ENCODE measurements around the gene GOLM1. TPM values are rescaled to one million over a fixed set of nuclear protein-coding genes. Genes with fewer than 3 reads are reported as not detected.

Gene GOLM1
- total RNA-seq, 4 donors from 2014 or later, result 7.7 to 19.2 (median 10.2) TPM

GRCh38 chr9:85995599-85995998, 103.8 kb downstream of the GOLM1 start:
- no peak for TF ChIP-seq CTCF (IDR thresholded peaks at IDR 0.05; ENCODE audit: low read depth)

GRCh38 chr9:85995097-85995496, 104.3 kb downstream of the GOLM1 start:
- TF ChIP-seq CTCF (IDR thresholded peaks at IDR 0.05; ENCODE audit: low read depth), result no peak

DNA sequence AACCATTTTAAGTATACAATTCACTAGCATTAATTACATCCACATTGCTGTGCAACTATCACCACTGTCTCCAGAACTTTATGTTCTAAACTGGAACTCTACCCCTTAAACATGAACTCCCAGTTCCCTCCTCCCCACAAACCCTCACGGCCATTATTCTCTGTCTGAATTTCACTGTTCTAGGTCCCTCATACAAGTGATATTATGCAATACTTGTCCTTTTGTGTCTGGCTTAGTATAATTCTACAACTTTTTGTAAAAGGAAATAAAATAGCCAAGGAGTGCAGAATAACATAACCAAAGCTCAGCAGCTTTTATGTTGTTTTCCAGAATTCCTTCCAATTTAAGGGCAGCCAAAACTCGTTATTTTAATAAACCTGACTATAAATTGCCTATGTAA, 105.2 kb downstream of the GOLM1 start:
- no peak for TF ChIP-seq CTCF (IDR thresholded peaks at IDR 0.05; ENCODE audit: low read depth)

- TF ChIP-seq CTCF (IDR thresholded peaks at IDR 0.05; ENCODE audit: low read depth), result no peak
Observed at GRCh38 chr9:85987236-85987635, 112.1 kb downstream of the GOLM1 start.

DNA sequence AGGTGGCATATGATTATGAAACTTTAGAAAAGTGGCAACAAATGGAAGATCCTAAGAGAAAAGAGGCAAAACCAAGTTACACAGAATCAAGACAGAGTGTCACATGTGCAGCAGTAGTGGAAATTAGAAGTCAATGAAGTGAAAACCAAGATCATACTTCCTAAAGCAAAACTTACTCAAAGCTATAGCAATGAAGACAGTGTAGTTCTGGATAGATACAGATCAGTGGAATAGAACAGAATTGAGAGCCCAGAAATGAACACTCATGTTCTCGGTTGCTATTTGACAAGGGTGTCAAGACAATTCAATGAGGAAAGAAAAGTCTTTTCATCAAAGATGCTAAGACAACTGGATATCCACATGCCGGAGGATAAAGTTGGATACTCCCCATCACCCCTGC, 114.9 kb downstream of the GOLM1 start:
- no peak for TF ChIP-seq CTCF (IDR thresholded peaks at IDR 0.05; ENCODE audit: low read depth)

GRCh38 chr9:85981369-85981768, 118.0 kb downstream of the GOLM1 start:
- no peak for TF ChIP-seq CTCF (IDR thresholded peaks at IDR 0.05; ENCODE audit: low read depth)

DNA sequence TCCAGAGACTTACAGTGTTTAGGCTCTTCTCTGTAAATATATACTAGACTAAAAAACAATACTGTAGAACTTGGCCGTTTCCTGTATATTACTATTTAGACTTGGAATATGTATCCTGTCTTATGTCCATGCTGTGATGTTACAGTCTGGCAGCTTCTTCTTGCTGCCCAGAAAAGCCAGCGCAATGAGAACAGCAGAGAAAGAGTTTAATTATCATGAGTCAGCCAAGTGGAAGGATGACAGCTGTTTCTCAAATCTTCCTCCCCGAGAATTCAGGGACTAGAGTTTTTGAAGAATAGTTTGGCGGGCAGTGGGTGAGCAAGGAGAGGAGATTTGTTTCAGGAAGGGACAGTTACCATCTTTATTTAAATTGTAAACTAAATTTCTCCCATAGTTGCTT, 120.9 kb downstream of the GOLM1 start:
- no peak for TF ChIP-seq CTCF (IDR thresholded peaks at IDR 0.05; ENCODE audit: low read depth)

Small RNA genes within 50 kb of the gene (small RNA-seq; reads per million reads assigned to genes)
- not detected for gene AL161447.1

Other genes starting within 250 kb of the GOLM1 start
- 10 to 100 TPM; 17.2 to 25.8 (median 18.1) TPM for gene NAA35, start 158.4 kb downstream of the GOLM1 start, total RNA-seq
- gene C9orf153, start 160.1 kb upstream of the GOLM1 start, total RNA-seq, result 1 to 10 TPM in 2 of 4 donors, under 1 TPM in 2; 0.17 to 2.0 (median 1.00) TPM
- gene ISCA1, start 183.0 kb upstream of the GOLM1 start, total RNA-seq, result 10 to 100 TPM; 38.9 to 96.7 (median 39.8) TPM